Activated CD4-positive, alpha-beta T cell treated with anti-CD3 and anti-CD28 coated beads for 24 hours (primary cell): ENCODE data around the gene MAD1L1.
A peak's percentile ranks its signal among the peaks of the same experiment; 100 is the strongest.

Source experiments
- DNase-seq, 2 donors: peaks; one replicate each; pipeline ENCODE4 v3.0.0-alpha.2; 2020; ENCODE audit warnings: low read depth in 2 of 2

The MAD1L1 gene

GRCh38 chr7:2219136-2219535, 13.6 kb downstream of the MAD1L1 start:
- DNase-seq = no peak

DNA sequence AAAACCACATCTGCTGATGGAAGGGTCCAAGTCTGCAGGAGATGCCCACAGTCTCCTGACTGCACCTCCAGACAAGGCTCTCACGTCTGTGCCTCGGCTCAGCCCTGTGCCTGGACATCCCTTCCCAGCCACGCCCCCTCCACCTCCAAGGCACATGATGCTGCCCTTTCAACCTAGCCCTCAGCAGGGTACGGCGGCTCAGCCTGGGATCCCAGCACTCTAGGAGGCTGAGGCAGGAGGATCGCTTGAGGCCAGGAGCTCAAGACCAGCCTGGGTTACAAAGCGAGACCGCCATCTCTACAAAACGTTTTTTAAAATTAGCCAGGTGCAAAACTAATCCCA, 14.3 kb downstream of the MAD1L1 start:
- no peak for DNase-seq

DNA sequence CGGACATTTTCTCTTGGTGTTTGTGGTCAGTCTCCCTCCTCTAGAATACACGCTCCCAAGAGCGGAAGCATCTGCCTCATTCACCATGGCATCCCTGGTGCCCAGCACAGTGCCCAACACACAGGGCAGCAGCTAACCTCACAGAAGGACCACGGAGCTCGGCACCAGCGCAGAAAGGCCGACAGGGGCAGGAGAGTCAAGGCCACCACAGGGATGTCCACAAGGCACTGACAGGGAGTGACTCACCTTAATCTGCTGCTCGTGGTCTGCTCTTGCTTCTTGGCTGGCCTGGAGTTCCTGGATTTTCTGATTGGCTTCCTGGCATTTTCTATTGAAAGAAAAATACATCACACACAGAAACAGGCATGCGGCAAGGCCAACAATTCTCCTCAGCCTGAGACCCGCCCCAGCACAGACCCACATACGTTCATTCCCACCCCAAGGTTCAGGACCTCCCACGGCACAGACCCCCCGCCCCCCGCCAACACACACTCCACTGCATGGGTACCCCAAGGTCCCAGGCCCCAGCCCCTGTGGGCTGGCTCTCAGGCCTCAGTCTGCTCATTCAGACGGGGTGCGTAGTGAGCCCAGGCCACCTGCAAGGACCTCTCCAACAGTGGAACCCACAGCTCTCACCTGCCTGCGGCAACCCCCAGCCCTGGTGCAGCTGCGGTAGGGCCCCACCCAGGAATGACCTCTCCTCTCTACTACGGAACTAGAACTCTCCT, 14.9 kb downstream of the MAD1L1 start:
- DNase-seq = no peak

GRCh38 chr7:2217206-2217605, 15.5 kb downstream of the MAD1L1 start:
- DNase-seq = no peak

DNA sequence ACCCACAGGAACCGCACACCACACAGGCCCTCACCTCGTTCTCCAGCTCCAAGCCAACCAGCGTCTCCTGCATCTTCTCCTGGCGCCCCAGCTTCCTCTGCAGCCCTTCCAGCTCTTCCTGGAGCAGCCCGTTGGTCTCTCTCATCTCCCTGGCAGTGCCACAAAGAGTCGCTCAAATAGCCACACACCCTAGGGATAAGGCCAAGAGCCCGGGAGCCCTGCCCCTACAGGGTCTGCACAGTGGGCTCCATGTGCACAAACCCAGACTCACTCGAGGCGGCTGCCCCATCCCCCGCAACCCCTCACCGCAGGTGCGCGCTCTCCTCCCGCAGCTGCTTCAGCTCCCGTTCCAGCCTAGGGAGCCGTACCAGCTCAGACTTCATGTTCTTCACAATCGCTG, 16.9 kb downstream of the MAD1L1 start:
- DNase-seq = no peak

DNA sequence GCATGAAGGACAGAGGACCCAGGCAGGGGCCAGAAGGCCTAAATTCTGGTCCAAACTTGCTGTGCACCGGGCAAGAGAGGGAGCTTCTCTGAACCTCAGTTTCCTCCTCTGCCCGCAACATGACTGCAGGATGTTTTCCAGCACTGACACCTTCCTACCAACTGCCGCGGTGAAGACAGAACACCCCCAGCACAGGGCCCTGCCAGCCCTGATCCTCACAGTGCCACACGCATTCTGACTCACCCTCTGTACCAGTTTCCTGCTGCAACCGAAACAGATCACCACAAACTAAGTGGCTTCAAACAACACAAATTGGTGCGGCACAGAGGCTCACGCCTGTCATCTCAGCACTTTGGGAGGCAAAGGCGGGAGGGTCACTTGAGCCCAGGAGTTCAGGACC, 18.1 kb downstream of the MAD1L1 start:
- DNase-seq = no peak

DNA sequence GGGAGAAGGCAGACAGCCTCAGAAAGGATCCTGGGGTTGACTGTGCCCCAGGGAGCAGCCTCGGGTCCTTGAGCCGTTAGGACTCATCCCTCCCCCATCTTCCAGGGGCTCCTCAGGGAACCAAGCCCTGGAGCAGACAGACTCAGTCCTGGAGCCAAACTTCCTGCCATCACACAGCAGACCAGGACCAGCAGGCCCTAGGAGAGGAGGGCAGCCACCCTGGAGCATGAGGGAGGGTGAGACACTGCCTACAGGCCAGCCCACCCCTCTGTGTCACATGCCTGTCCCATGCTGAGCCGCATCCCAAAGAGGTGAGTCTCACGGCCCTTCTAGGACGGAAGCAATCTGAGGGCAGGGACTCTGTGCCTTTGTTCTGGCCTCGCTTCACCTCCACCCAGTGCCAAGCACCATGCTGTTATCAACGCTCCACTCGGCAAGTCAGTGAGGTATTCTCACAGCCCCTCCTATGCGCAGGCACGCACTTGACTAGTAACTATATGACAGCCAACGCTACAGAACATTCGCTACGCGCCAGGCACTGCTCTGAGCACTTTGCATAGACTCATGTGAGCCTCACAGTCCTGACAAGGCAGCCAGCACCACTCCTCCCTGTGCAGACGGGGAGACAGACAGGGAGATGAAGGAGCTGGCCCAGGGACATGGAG, 19.1 kb downstream of the MAD1L1 start:
- no peak for DNase-seq

- no peak for DNase-seq
These were observed 19.8 kb downstream of the MAD1L1 start for GRCh38 chr7:2212906-2213305.

DNA sequence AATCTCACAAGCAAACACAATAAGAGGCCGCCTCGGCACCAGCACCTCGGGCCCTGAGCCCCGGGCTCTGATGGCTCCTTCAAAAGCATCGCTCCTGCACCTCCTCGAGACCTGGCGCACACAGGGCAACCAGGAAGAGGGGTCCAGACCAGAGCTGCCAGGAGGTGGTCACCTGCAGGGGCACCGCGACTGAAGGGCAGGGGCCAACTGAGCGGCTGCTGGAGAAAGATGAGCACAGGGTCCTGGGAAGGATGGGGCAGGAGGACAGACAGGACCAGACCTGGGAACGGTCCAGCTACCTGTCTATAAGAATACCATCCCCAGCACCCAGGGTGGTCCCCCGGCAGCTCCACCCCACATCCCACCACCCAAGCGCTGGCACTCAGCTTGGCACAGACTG, 20.8 kb downstream of the MAD1L1 start:
- no peak for DNase-seq

DNA sequence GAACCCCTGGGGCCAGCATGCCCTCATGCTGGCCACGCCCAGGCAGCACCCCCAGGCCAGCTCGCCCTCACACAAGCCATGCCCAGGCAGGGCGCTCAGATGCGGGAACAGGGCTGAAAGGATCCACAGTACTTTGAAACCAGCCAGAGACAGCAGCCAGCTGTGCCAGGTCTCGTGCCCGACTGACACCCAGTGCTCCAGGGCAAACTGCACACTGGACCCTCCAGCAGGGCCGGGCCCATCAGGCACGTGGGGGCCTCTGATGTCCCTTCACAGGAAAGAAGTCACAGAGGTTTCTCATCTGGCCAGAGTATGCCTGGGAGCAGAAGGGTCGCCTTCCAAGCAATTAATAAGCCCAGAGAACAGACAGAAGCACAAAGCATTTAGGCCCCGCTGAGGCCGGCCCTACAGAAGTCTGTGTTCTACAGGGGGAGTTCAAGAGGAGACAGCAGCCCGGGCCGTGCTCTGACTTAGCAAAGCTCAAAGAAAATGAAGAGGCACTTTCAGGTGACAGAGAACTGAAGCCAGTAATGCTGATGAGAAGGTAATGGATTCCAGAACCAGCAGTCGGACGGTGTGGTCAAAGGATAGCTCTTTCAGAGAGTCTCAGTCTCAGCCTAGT, 21.4 kb downstream of the MAD1L1 start:
- DNase-seq = no peak

DNA sequence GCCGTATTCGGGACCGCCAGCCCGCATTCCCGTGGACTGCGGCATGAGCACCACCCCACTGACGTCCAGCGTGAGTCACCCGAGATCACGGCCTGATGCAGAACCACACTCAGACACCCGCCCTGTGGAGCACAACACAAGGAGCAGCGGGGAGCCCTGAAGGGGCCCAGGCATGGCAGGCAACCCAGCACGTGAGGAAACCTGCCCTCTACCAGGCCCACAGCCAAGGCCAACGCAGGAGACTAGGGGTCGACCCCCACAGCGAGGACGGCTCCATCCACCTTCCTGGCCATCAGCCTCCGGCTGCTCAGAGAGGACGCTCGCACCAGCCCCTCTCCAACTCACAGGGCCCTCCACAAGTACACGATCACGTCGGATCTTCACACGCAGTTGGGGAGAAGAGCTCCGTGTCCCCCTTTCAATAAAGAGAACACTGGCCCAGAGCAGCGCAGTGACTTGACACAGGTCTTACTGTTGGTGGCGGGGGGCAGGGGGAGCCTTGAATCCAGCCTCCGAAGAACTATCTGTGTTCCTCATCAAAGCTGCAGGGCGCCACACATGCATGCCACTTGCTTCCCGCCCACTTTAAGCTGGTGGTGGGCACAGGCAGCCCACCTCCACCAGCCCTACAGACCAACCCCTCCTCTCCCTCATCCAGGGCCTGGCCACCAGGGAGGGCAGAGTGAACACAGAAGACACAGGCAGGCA, 22.0 kb downstream of the MAD1L1 start:
- DNase-seq = no peak

DNA sequence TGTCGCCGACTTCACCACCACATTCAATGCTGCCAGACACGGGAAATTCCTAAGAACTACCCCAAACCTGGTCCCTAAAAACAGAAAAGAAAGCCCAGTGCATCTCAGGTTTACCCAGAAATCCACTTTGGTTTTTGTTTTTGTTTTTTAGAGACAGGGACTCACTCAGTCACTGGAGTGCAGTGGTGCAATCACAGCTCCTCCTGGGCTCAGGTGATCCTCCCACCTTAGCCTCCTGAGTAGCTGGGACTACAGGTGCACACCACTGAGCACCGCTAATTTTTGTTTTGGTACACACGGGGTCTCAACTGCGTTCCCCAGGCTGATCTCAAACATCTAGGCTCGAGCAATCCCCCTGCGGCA, 22.8 kb downstream of the MAD1L1 start:
- DNase-seq = no peak

- DNase-seq = peak; percentile 15 to 23
These were observed 23.4 kb downstream of the MAD1L1 start for GRCh38 chr7:2209146-2209960.

GRCh38 chr7:2208712-2209111, 24.0 kb downstream of the MAD1L1 start:
- no peak for DNase-seq

- no peak for DNase-seq
These were observed 27.5 kb downstream of the MAD1L1 start for GRCh38 chr7:2205036-2205780.

DNA sequence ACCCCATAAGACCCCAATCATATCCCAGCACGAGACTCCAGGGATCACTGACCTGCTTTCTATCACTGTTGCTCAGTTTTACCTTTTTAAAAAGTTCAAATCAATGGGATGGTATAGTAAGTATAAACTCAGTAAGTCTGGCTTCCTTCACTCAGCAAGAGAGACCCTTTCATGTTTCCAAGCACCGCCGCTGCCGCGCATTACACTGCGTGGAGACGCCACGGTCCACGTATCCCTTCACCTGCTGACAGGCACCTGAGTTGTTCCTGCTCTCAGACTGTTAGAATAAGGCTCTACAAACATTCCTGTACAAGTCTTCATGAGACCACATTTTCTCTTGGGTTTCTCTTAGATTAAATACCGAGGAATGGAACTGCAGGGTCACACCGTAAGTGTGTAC, 28.3 kb downstream of the MAD1L1 start:
- DNase-seq = no peak

DNA sequence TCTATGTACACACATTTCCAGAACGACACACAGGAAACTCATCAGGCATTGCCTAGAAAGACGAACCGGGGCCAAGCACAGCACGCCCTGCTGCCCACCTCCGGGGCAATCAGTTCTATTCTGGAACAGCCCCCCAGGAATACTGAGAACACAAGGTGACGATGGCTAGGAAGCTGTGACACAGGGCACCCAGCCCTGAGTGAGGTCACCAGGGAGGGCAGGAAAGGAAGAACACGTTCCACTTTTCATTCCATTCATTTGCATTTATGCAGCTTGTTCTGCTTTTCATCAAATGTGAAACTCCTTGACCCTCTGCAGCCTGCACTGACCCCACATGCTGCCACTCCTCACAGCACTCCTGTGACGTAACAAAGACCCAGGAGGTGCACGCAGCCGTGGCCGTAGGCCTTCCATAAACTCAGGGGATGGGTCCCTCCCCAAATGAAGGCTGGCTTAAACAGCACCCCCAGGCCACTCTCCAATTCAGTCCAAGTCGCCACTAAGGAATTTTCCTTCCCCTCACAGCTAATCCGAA, 28.9 kb downstream of the MAD1L1 start:
- DNase-seq = no peak

GRCh38 chr7:2202901-2203765, 29.6 kb downstream of the MAD1L1 start:
- DNase-seq = no peak

DNA sequence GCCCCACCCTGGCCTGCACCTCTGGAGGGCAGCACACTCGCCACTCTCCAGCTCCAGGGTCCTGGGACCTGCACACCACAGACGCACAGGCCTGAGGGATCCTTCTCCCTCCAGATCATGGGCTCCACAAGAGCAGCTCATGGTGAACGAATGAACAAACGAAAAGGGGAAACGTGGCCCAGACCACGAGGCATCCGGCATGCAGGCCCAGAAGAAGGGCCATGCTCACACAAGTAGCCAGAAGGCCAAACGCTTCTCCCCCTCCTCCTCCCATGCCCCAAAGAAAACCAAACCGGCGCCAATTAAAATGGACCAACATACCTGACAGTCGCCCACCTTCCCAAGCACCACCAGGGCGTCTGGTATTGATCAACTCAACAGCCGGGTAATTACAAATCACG, 30.4 kb downstream of the MAD1L1 start:
- no peak for DNase-seq
